Prostate gland (tissue), 2 donors: Measurements from ENCODE around the gene BTBD9.

Experiments used
- POLR2A ChIP-seq: fragments of 450-650 bp; IDR thresholded peaks from one replicate; pipeline ENCODE4 v1.6.1; 2016; ENCODE audit warnings: antibody characterized with exemption, mild to moderate bottlenecking
- TF ChIP-seq, protein P1 (sequence below), 4 experiments: fragments of 200-600 bp in 2 of 4; fragments of 450-650 bp in 2 of 4; sonication (generic) in 2 of 4; IDR thresholded peaks; 1 replicate in 3 of 4; 2 replicates in 1 of 4; pipeline ENCODE4 v1.5.1; 2016 to 2019; ENCODE audit warnings: antibody characterized with exemption in 4 of 4, mild to moderate bottlenecking in 2 of 4, moderate library complexity in 2 of 4

DNA sequence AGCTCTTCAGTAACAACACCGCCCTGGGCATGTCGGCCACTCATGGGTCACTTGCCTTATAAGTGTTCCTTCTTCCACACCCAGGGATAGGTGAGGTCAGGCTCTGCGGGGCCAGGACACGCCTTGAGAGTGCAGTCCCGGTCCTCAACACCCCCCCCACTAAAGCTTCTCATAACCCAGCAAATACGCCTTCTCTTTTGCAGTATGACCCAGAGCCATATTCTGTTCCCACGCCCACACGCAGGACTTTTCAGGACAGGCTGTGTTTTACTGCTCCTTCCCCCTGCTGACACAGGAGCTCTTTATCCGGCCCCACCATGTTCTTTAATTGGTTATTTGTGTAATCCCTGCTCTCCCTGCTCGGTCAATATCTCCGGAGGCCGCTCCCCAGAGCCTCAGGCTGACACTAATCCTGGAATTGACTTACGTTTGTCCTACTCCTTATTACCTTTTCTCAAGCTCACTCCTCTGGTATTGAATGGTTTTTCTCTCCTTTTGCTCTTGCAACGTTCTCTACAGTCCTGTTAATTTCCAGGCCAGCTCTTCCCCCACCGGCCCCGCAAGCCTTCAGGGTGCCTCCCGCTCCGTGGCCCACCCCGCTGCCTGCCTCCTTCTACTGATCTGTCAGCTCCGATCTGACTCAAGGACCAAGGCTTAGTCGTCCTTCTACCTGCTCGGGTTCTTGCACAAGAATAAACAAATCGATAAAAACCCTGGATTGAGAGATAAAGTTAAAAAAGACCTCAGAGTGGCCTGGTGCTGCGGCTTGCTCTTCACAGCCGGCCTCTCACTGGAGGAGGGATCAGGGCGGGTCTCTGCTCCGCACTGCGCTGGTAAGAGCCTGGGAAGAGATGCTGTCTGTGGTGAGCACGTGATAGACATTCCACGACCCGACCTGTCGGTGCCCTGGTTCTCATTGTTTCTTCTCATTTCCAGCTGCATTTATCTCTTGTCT lies 462.7 kb downstream of the BTBD9 start:
- TF ChIP-seq, protein P1, sequence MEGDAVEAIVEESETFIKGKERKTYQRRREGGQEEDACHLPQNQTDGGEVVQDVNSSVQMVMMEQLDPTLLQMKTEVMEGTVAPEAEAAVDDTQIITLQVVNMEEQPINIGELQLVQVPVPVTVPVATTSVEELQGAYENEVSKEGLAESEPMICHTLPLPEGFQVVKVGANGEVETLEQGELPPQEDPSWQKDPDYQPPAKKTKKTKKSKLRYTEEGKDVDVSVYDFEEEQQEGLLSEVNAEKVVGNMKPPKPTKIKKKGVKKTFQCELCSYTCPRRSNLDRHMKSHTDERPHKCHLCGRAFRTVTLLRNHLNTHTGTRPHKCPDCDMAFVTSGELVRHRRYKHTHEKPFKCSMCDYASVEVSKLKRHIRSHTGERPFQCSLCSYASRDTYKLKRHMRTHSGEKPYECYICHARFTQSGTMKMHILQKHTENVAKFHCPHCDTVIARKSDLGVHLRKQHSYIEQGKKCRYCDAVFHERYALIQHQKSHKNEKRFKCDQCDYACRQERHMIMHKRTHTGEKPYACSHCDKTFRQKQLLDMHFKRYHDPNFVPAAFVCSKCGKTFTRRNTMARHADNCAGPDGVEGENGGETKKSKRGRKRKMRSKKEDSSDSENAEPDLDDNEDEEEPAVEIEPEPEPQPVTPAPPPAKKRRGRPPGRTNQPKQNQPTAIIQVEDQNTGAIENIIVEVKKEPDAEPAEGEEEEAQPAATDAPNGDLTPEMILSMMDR (IDR thresholded peaks at IDR 0.05) = no peak
- no peak for TF ChIP-seq POLR2A
